WTC11 (cell line): Measurements from ENCODE around the gene SPINK7. TPM values are rescaled to one million over a fixed set of nuclear protein-coding genes. Genes with fewer than 3 reads are reported as not detected.

ENCODE experiments used
- ATAC-seq: fragments of 200-7000 bp; cut with Tn5 transposase; 2 replicates; pipeline ENCODE4 v1.10.0; 2021; ENCODE audit warnings: mild to moderate bottlenecking, moderate library complexity
- CTCF ChIA-PET: fragments of 300-600 bp; sonication (Branson Sonifier 250); formaldehyde crosslinking; loops from one replicate; lab custom pipeline; 2021; ENCODE audit warnings: antibody characterized with exemption; lab: Charles Lee
- POLR2A ChIA-PET: fragments of 350-600 bp; sonication (Branson Sonifier 250); formaldehyde crosslinking; loops from one replicate; lab custom pipeline; 2021; ENCODE audit warnings: antibody characterized with exemption; lab: Charles Lee
- DNase-seq: peaks from one replicate; pipeline ENCODE4 v3.0.0; 2021; ENCODE audit warnings: low spot score
- H3K27ac Mint-ChIP-seq: 2 replicates; pipeline ENCODE4 v1.8.0; 2021; ENCODE audit warnings: mixed read lengths
- H3K27me3 Mint-ChIP-seq: 2 replicates; pipeline ENCODE4 v1.8.0; 2021; ENCODE audit warnings: low read depth, mild to moderate bottlenecking, moderate library complexity, mixed read lengths
- H3K36me3 Mint-ChIP-seq: 2 replicates; pipeline ENCODE4 v1.8.0; 2021; ENCODE audit warnings: mixed read lengths
- H3K4me1 Mint-ChIP-seq: 2 replicates; pipeline ENCODE4 v1.8.0; 2022; ENCODE audit warnings: mixed read lengths
- H3K4me3 Mint-ChIP-seq: 2 replicates; pipeline ENCODE4 v1.8.0; 2021; ENCODE audit warnings: mild to moderate bottlenecking, moderate library complexity, mixed read lengths
- H3K9me3 Mint-ChIP-seq: 2 replicates; pipeline ENCODE4 v1.8.0; 2021; ENCODE audit warnings: mixed read lengths
- AFF4 ChIP-seq: sonication (generic); formaldehyde crosslinking; IDR thresholded peaks from 2 replicates; pipeline ENCODE4 v1.8.1; 2023; ENCODE audit warnings: mild to moderate bottlenecking, missing genetic modification reagents, borderline replicate concordance
- ATF6 ChIP-seq: sonication (generic); formaldehyde crosslinking; IDR thresholded peaks from 2 replicates; pipeline ENCODE4 v1.8.1; 2023; ENCODE audit warnings: mild to moderate bottlenecking, missing genetic modification reagents
- CBFB ChIP-seq: sonication (generic); formaldehyde crosslinking; IDR thresholded peaks from 2 replicates; pipeline ENCODE4 v1.8.1; 2022; ENCODE audit warnings: mild to moderate bottlenecking, low read depth, missing genetic modification reagents
- CREB1 ChIP-seq: sonication (generic); formaldehyde crosslinking; IDR thresholded peaks from 2 replicates; pipeline ENCODE4 v1.8.0; 2023; ENCODE audit warnings: mild to moderate bottlenecking, missing genetic modification reagents
- CREM ChIP-seq: sonication (generic); formaldehyde crosslinking; IDR thresholded peaks from 2 replicates; pipeline ENCODE4 v1.8.1; 2022; ENCODE audit warnings: mild to moderate bottlenecking, missing genetic modification reagents, moderate library complexity
- ETV6 ChIP-seq: sonication (generic); formaldehyde crosslinking; IDR thresholded peaks from 2 replicates; pipeline ENCODE4 v1.8.1; 2022; ENCODE audit warnings: mild to moderate bottlenecking, missing genetic modification reagents
- HMGA2 ChIP-seq: fragments of 250-450 bp; sonication (Bioruptor Pico); IDR thresholded peaks from 2 replicates; pipeline ENCODE4 v1.4.0; 2021; ENCODE audit warnings: mild to moderate bottlenecking, moderate library complexity
- KAT7 ChIP-seq: sonication (generic); formaldehyde crosslinking; IDR thresholded peaks from 2 replicates; pipeline ENCODE4 v1.8.1; 2023; ENCODE audit warnings: missing genetic modification reagents, mild to moderate bottlenecking, borderline replicate concordance
- MXD4 ChIP-seq: fragments of 250-450 bp; sonication (Bioruptor Pico); IDR thresholded peaks from 2 replicates; pipeline ENCODE4 v1.8.0; 2021; ENCODE audit warnings: mild to moderate bottlenecking, moderate library complexity, borderline replicate concordance
- SMAD3 ChIP-seq: sonication (generic); formaldehyde crosslinking; IDR thresholded peaks from 2 replicates; pipeline ENCODE4 v1.8.0; 2022; ENCODE audit warnings: missing genetic modification reagents, mild to moderate bottlenecking, borderline replicate concordance
- TEAD1 ChIP-seq: sonication (generic); formaldehyde crosslinking; IDR thresholded peaks from 2 replicates; pipeline ENCODE4 v1.8.0; 2022; ENCODE audit warnings: mild to moderate bottlenecking, missing genetic modification reagents
- ZNF121 ChIP-seq: sonication (generic); formaldehyde crosslinking; IDR thresholded peaks from 2 replicates; pipeline ENCODE4 v1.8.0; 2023; ENCODE audit warnings: missing genetic modification reagents
- ZNF263 ChIP-seq: sonication (generic); formaldehyde crosslinking; IDR thresholded peaks from 2 replicates; pipeline ENCODE4 v1.8.1; 2022; ENCODE audit warnings: low read depth, mild to moderate bottlenecking, moderate library complexity, missing genetic modification reagents
- ZNF281 ChIP-seq: sonication (generic); formaldehyde crosslinking; IDR thresholded peaks from 2 replicates; pipeline ENCODE4 v1.8.0; 2023; ENCODE audit warnings: mild to moderate bottlenecking, missing genetic modification reagents
- ZNF416 ChIP-seq: fragments of 250-450 bp; sonication (Bioruptor Pico); IDR thresholded peaks from 2 replicates; pipeline ENCODE4 v1.9.0; 2021; ENCODE audit warnings: mild to moderate bottlenecking, inconsistent platforms
- total RNA-seq: library from RNA; stranded (reverse); gene quantifications from 3 replicates; pipeline ENCODE4 v1.2.3, GENCODE V29; 2021
- TF ChIP-seq, protein P1 (sequence below): fragments of 250-450 bp; sonication (Bioruptor Pico); IDR thresholded peaks from 2 replicates; pipeline ENCODE4 v1.8.0; 2021; ENCODE audit warnings: mild to moderate bottlenecking
- TF ChIP-seq, protein P2 (sequence below): sonication (generic); formaldehyde crosslinking; IDR thresholded peaks from 2 replicates; pipeline ENCODE4 v1.8.0; 2023; ENCODE audit warnings: missing genetic modification reagents, mild to moderate bottlenecking, borderline replicate concordance
- TF ChIP-seq, protein P3 (sequence below): sonication (generic); formaldehyde crosslinking; IDR thresholded peaks from 2 replicates; pipeline ENCODE4 v1.8.1; 2022; ENCODE audit warnings: low read depth, missing genetic modification reagents, borderline replicate concordance

The SPINK7 gene
- total RNA-seq, 1 experiment from 2014 or later = not detected

DNA sequence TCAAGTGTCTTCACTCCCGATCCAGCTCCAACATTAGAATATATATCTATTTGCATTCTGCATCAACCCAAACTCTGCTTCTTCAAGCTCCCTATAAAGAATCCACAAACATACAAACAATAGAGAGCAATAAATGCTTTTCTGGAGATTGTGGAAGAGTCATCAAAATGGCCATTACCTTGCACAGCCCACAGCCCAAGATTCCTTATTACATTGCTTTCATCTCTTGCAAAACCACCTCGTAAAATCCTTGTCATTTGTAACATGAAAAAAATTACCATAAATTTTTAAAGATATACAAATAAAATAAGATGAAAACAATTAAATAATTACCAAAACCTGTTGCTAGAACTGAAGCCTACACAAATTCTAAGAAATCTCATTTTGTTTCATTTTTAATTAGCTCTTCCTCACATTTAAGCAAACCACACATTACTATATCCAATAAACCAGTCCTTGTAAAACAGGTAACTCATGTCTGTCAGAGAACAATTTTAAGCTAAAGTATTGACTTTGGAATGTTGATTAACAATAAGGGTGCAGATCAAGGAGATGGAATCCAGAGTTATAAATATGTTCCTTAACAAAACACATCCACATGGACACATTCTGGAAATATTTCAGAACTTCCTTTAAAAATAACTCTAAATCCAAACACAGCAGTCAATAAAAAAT is 30.3 kb downstream of the SPINK7 start (continued):
- TF ChIP-seq AFF4 (CRISPR knock-in tag) = no peak
- TF ChIP-seq ZNF416 = no peak
- TF ChIP-seq, protein P1, sequence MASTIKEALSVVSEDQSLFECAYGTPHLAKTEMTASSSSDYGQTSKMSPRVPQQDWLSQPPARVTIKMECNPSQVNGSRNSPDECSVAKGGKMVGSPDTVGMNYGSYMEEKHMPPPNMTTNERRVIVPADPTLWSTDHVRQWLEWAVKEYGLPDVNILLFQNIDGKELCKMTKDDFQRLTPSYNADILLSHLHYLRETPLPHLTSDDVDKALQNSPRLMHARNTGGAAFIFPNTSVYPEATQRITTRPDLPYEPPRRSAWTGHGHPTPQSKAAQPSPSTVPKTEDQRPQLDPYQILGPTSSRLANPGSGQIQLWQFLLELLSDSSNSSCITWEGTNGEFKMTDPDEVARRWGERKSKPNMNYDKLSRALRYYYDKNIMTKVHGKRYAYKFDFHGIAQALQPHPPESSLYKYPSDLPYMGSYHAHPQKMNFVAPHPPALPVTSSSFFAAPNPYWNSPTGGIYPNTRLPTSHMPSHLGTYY (CRISPR knock-in tag) = no peak
- TF ChIP-seq ATF6 (CRISPR knock-in tag) = no peak
- TF ChIP-seq ZNF263 (CRISPR knock-in tag) = no peak
- no peak for TF ChIP-seq HMGA2 (CRISPR knock-in tag)
- no peak for TF ChIP-seq ZNF121 (CRISPR knock-in tag)
- TF ChIP-seq, protein P2, sequence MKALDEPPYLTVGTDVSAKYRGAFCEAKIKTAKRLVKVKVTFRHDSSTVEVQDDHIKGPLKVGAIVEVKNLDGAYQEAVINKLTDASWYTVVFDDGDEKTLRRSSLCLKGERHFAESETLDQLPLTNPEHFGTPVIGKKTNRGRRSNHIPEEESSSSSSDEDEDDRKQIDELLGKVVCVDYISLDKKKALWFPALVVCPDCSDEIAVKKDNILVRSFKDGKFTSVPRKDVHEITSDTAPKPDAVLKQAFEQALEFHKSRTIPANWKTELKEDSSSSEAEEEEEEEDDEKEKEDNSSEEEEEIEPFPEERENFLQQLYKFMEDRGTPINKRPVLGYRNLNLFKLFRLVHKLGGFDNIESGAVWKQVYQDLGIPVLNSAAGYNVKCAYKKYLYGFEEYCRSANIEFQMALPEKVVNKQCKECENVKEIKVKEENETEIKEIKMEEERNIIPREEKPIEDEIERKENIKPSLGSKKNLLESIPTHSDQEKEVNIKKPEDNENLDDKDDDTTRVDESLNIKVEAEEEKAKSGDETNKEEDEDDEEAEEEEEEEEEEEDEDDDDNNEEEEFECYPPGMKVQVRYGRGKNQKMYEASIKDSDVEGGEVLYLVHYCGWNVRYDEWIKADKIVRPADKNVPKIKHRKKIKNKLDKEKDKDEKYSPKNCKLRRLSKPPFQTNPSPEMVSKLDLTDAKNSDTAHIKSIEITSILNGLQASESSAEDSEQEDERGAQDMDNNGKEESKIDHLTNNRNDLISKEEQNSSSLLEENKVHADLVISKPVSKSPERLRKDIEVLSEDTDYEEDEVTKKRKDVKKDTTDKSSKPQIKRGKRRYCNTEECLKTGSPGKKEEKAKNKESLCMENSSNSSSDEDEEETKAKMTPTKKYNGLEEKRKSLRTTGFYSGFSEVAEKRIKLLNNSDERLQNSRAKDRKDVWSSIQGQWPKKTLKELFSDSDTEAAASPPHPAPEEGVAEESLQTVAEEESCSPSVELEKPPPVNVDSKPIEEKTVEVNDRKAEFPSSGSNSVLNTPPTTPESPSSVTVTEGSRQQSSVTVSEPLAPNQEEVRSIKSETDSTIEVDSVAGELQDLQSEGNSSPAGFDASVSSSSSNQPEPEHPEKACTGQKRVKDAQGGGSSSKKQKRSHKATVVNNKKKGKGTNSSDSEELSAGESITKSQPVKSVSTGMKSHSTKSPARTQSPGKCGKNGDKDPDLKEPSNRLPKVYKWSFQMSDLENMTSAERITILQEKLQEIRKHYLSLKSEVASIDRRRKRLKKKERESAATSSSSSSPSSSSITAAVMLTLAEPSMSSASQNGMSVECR (CRISPR knock-in tag) = no peak

GRCh38 chr5:148343046-148343407 is 30.8 kb downstream of the SPINK7 start:
- Mint-ChIP-seq H3K27ac (no peak overlapping the region), H3K4me1 (no peaks in the 10 kb centered on the region), H3K27me3 (no peaks in the 10 kb centered on the region; the same call in 1 of the 2 replicates), H3K36me3 (no peaks in the 10 kb centered on the region), H3K4me3 (no peak overlapping the region), H3K9me3 (no peaks in the 10 kb centered on the region)
- DNase-seq (no peak), ATAC-seq (no peak)
- ChIA-PET POLR2A (no interaction called here), CTCF (no interaction called here)
- TF ChIP-seq TEAD1 (CRISPR knock-in tag) = no peak
- TF ChIP-seq ATF6 (CRISPR knock-in tag) = no peak
- TF ChIP-seq, protein P3, sequence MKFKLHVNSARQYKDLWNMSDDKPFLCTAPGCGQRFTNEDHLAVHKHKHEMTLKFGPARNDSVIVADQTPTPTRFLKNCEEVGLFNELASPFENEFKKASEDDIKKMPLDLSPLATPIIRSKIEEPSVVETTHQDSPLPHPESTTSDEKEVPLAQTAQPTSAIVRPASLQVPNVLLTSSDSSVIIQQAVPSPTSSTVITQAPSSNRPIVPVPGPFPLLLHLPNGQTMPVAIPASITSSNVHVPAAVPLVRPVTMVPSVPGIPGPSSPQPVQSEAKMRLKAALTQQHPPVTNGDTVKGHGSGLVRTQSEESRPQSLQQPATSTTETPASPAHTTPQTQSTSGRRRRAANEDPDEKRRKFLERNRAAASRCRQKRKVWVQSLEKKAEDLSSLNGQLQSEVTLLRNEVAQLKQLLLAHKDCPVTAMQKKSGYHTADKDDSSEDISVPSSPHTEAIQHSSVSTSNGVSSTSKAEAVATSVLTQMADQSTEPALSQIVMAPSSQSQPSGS (CRISPR knock-in tag) = no peak
- no peak for TF ChIP-seq CREM (CRISPR knock-in tag)
- TF ChIP-seq MXD4 = no peak
- no peak for TF ChIP-seq ZNF281 (CRISPR knock-in tag)
- TF ChIP-seq SMAD3 = no peak
- no peak for TF ChIP-seq CBFB (CRISPR knock-in tag)
- no peak for TF ChIP-seq CREB1 (CRISPR knock-in tag)
- no peak for TF ChIP-seq ETV6 (CRISPR knock-in tag)
- no peak for TF ChIP-seq KAT7 (CRISPR knock-in tag)
